ENCODE results near the gene REM2.

REM2 gene

DNA sequence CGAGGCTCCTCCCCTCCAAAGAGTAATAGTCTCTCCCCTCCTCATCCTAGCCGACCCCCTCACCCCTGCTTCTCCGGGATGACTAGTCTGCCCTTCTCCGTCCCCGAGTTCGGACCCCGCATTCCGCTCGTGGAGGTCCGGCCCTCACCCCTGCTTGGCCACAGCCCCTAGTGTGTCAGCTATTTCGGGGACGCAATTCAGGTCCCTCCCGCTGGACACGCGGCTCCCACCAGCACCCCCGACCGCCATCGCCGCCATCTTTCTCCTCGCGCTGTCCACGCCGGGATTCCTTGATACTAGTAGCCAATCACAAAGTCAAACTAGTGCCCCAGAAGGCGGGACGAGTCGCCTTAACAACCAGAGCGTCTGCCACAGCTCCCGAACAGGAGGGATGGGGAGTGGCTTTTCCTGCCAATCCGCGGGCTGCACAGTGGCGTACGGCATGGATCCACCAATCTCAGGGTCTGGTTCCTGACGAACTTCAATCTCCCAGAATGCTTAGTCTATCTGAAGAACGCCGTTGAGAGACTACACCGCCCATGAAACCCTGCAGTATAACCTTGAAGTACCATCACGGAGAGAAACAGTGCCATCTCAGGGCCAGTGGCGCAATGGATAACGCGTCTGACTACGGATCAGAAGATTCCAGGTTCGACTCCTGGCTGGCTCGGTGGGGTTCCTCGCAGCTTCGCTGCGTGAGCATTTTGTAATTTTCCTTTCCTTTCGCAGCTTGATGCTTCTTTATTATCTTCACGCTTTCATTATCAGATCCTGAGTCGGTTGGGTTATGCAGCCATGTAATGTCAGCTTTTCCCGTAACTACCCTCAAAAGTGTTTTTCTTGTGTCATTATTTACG is 46.3 kb downstream of the REM2 start, which contains the start of gene PRMT5:
Gene PRMT5, minus strand, starts transcription at position 273 of the 857 bp plus-strand sequence. Its CDS starts 15 bp downstream, at position 258.
- TF ChIP-seq, protein P1, sequence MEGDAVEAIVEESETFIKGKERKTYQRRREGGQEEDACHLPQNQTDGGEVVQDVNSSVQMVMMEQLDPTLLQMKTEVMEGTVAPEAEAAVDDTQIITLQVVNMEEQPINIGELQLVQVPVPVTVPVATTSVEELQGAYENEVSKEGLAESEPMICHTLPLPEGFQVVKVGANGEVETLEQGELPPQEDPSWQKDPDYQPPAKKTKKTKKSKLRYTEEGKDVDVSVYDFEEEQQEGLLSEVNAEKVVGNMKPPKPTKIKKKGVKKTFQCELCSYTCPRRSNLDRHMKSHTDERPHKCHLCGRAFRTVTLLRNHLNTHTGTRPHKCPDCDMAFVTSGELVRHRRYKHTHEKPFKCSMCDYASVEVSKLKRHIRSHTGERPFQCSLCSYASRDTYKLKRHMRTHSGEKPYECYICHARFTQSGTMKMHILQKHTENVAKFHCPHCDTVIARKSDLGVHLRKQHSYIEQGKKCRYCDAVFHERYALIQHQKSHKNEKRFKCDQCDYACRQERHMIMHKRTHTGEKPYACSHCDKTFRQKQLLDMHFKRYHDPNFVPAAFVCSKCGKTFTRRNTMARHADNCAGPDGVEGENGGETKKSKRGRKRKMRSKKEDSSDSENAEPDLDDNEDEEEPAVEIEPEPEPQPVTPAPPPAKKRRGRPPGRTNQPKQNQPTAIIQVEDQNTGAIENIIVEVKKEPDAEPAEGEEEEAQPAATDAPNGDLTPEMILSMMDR (IDR thresholded peaks at IDR 0.05; ENCODE audit: insufficient read depth, low read length, missing control alignments) = no peak
- ChIA-PET POLR2A (interaction anchor here (0.8 to 2.2 kb wide), 10 partner anchors 10 to 129 kb away, joined by 3 to 24 read pairs (median 3); partner anchors contain the start of genes AJUBA, HAUS4 and RBM23), CTCF (interaction anchor here (0.8 to 4.5 kb wide), 36 partner anchors 10 to 537 kb away, joined by 3 to 100 read pairs (median 8); partner anchors contain the start of genes AJUBA, CDH24, HAUS4 and LRP10)
- peak; percentile 99 for DNase-seq (ENCODE audit: low read depth, low spot score)
- peak within 1 kb of the TSS; percentile 100 for H3K4me3 ChIP-seq (ENCODE audit: low read depth, low read length)

DNA sequence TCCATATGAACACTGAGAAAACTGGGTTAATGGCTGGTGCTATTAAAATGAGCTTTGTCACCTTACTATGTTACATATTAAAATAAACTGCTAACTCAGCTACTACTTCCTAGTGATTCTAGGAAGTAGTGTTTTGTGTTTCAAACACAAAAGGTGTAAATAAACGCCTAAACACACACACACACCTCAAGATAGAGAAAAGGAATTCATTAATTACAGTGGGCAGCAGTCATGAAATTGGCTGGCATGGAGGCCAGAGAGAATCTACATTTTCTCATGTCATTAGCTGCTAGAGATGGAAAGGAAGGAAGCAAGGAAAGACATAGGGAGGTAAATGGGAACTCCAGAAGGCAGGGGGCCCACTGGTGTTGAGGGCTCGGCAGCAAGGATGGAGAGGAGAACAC is 46.9 kb downstream of the REM2 start:
- TF ChIP-seq, protein P1 (IDR thresholded peaks at IDR 0.05; ENCODE audit: insufficient read depth, low read length, missing control alignments) = no peak
- no peak for DNase-seq (ENCODE audit: low read depth, low spot score)
- H3K4me3 ChIP-seq (ENCODE audit: low read depth, low read length) = peak overlapping the region; percentile 100
- ChIA-PET CTCF (interaction anchor here (0.8 to 4.5 kb wide), 39 partner anchors 10 to 538 kb away, joined by 3 to 100 read pairs (median 6); partner anchors contain the start of genes AJUBA, CDH24, HAUS4 and RBM23), POLR2A (interaction anchor here (0.8 to 2.2 kb wide), 6 partner anchors 10 to 81 kb away, joined by 3 to 24 read pairs (median 4); partner anchors contain the start of genes AJUBA, HAUS4 and RBM23)

- DNase-seq (ENCODE audit: low read depth, low spot score) = no peak
- CTCF ChIA-PET = interaction anchor here (3.2 to 4.5 kb wide), 3 partner anchors 10 to 31 kb away, joined by 12 to 100 read pairs (median 13); no protein-coding TSS in a partner anchor
- H3K4me3 ChIP-seq (ENCODE audit: low read depth, low read length) = no peak overlapping the region
- TF ChIP-seq, protein P1 (IDR thresholded peaks at IDR 0.05; ENCODE audit: insufficient read depth, low read length, missing control alignments) = no peak
- POLR2A ChIA-PET = no interaction called here
These were observed 49.1 kb downstream of the REM2 start for GRCh38 chr14:22932146-22932545.

GRCh38 chr14:22935156-22935555 is 52.1 kb downstream of the REM2 start:
- DNase-seq (ENCODE audit: low read depth, low spot score) = no peak
- no peak overlapping the region for H3K4me3 ChIP-seq (ENCODE audit: low read depth, low read length)
- TF ChIP-seq, protein P1 (IDR thresholded peaks at IDR 0.05; ENCODE audit: insufficient read depth, low read length, missing control alignments) = no peak
- ChIA-PET CTCF (interaction anchor here (0.7 to 2.2 kb wide), 11 partner anchors 9 to 379 kb away, joined by 3 to 5 read pairs (median 3); partner anchors contain the start of gene CDH24), POLR2A (no interaction called here)
